SK-N-DZ (cell line): ENCODE results near the gene CSNK1A1L.
"Not testable (repeated sequence)": the region's sequence is repeated elsewhere in the genome, so short reads cannot be mapped to it uniquely, and the experiment has no call there.

Experiments
- DNase-seq: peaks from one replicate; pipeline ENCODE4 v3.0.0-alpha.2; 2015; ENCODE audit warnings: low spot score

CSNK1A1L gene

GRCh38 chr13:37058910-37059847, 46.3 kb downstream of the CSNK1A1L start, which contains the start of gene SUPT20H:
Gene SUPT20H, minus strand, starts transcription at chr13:37059688. Its CDS starts 8,198 bp downstream, at chr13:37051490.
- peak; percentile 90 for DNase-seq

GRCh38 chr13:37056228-37056627, 49.2 kb downstream of the CSNK1A1L start:
- DNase-seq, result not testable (repeated sequence)
